HG03045 (cell line): Measurements from ENCODE around the gene SCFD1.

ENCODE experiments used
- ATAC-seq: cut with Tn5 transposase; IDR thresholded peaks from one replicate; pipeline ENCODE4 v1.9.1; 2021; ENCODE audit warnings: mild to moderate bottlenecking, moderate library complexity; ENCODE audit not compliant: unreplicated experiment

SCFD1 gene

DNA sequence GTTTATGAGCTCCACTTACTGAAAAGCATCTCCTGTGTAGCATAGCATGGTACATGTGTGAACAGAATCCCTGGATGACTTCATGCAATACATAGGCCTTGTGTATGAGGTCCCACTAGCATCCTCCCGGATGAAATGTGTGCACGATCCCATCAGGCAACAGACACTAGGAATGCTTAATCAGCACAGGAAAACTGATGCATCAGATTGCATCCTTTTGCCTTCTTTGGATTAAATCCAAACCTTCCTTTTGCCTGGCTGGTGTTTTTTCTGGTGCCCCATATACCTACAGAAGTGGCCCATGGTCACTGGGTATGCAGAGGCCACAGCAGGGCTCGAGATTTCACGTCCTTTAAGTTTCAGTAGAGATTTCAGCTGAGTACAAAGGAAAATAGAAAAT lies 131.3 kb downstream of the SCFD1 start:
- ATAC-seq, result no peak

DNA sequence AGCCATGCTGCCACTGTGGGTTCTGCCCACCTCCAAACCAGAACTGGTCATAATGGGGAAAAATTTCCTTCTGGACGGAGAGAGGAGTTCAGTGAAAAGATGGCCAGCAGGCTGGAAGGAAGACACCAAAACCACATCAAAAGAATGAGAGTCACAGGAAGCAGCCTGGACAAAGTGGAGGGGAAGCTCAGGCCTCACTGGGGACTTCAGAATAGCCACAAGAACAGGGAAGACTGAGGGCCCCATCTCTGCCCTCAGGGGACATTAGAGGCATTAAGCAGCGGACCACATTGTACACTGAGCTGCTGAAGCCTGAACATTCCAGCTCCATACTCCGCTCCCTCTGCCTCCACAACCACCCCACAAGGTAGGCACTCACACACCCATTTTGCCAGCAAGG lies 132.7 kb downstream of the SCFD1 start:
- ATAC-seq, result no peak

- ATAC-seq, result no peak
These were observed 134.5 kb downstream of the SCFD1 start for GRCh38 chr14:30756594-30756993.

- no peak for ATAC-seq
These were observed 135.0 kb downstream of the SCFD1 start for GRCh38 chr14:30757082-30757481.

- ATAC-seq, result no peak
These were observed 137.3 kb downstream of the SCFD1 start for GRCh38 chr14:30759172-30760125.

GRCh38 chr14:30763891-30764290 lies 141.8 kb downstream of the SCFD1 start:
- ATAC-seq, result no peak

DNA sequence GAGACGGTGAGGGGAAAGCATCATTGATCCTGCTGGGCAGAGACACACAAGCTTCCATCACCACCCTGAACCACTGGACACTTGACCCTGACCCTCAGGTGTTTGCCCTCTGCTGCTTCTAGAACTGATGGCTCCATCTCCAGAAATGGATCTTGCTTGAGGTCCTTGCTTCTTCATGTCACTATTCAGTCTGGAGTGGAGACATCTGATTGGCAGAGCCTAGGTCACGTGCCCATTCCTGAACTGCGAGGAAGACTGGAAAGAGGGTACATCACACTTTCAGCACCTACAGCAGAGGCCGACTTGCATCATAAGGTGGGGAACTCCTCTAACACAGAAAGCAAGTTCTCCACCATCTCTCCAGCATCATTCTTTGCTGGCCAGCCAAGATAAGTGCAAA lies 145.5 kb downstream of the SCFD1 start:
- no peak for ATAC-seq

- no peak for ATAC-seq
These were observed 146.7 kb downstream of the SCFD1 start for GRCh38 chr14:30768791-30769190.

DNA sequence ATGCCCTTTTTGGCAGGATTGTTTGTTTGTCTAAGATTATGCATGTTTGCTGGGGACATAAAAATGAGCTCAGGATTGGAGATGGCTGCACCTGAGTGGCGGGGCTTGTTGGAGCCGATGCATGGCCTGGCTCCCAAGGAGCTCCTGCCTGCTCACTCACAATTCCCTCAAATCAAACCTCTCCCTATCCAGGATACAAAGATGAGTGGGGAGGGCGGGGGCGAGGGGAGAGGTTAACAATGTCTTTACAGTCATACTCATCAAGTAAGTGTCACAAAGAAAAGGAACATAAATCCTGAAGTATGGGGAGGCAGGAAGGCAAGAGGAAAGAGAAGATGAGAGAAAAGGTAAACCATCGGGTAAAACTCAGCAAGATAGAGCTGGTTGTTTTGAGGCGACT lies 148.3 kb downstream of the SCFD1 start:
- no peak for ATAC-seq

DNA sequence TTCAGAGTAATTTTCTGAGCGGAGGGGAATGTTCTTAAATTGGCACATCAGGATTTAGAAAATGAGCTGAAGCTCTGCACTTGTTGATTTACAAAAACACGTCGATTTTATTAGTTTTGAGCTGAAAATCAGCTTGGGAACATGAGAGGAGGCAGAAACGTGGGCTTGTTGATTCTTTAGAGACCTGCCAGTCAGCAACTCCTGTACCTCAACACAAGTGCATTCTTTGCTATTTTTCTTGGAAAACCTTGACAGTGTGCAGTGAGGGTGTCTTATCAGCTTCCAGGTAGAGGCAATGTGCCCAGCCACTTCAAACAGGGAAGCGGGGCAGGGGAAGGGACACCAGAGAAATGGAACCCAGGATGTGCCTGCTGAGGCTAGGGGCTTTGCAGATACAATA lies 149.5 kb downstream of the SCFD1 start:
- ATAC-seq, result no peak

DNA sequence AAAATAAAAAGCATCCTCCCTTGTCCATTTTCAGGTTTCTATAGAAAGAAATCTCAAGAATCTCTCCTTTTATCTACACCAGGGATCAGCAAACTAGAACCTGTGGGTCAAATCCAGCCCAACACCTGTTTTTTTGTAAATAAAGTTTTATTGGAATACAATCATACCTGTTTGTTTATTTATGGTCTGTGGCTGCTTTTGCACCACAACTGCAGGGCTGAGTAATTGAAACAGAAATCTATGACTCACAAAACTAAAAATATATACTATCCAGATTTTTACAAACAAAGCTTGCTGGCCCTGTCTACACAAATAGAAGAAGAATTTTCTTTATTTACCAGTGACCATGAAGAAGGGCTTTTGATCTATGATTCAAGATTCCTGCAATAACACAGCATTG lies 157.1 kb downstream of the SCFD1 start:
- no peak for ATAC-seq
